ENCODE measurements around the gene ACP3.
"Not testable (repeated sequence)": the region's sequence is repeated elsewhere in the genome, so short reads cannot be mapped to it uniquely, and the experiment has no call there.

DNA sequence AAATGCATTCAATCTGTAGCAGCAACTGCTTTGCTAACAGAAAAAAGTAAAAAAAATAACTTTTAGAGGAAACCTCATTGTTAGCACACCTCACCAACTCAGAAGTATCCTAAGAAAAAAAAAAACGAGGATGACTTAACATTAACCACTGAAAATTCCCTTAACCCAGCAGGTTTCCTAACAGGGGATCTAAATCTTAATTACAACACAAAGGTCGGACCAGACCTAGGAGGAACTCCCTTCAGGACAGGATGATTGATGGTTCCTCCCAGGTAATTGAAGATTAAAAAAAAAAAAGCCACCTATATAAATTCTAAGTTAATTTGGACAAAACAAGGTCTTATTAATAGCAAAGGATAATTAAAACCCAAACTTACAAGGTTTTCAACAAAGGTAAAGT is 12.9 kb upstream of the ACP3 start:
- not testable (repeated sequence) for TF ChIP-seq CTCF (IDR thresholded peaks at IDR 0.05; ENCODE audit: poor library complexity); EZH2 (IDR thresholded peaks at IDR 0.05; ENCODE audit: borderline replicate concordance); EZH2phosphoT487 (IDR thresholded peaks at IDR 0.05; ENCODE audit: low read depth, severe bottlenecking, unreplicated experiment)

Data from hepatocyte (in vitro differentiated cells).